GM06990 (cell line): ENCODE results near the gene UPF2.

Source experiments
- DNase-seq: peaks from one replicate; pipeline ENCODE4 v3.0.0-alpha.2; 2011; ENCODE audit not compliant: insufficient read length; ENCODE audit errors: extremely low read depth
- H3K27me3 ChIP-seq: replicated peaks from 2 replicates; pipeline ENCODE4 v1.6.0; 2011; ENCODE audit warnings: low read length; ENCODE audit not compliant: control insufficient read depth, insufficient read depth
- H3K36me3 ChIP-seq: 2 replicates; pipeline ENCODE4 v1.5.1; 2011; ENCODE audit warnings: low read length; ENCODE audit not compliant: control insufficient read depth, insufficient read depth
- H3K4me3 ChIP-seq: replicated peaks from 2 replicates; pipeline ENCODE4 v1.5.1; 2011; ENCODE audit warnings: low read depth, mild to moderate bottlenecking, control low read depth, low read length
- TF ChIP-seq, protein P1 (sequence below): IDR thresholded peaks from 2 replicates; pipeline ENCODE4 v1.5.1; 2011; ENCODE audit warnings: low read length, control low read depth, mild to moderate bottlenecking, inconsistent platforms; ENCODE audit not compliant: insufficient read depth, poor library complexity, severe bottlenecking

The UPF2 gene

DNA sequence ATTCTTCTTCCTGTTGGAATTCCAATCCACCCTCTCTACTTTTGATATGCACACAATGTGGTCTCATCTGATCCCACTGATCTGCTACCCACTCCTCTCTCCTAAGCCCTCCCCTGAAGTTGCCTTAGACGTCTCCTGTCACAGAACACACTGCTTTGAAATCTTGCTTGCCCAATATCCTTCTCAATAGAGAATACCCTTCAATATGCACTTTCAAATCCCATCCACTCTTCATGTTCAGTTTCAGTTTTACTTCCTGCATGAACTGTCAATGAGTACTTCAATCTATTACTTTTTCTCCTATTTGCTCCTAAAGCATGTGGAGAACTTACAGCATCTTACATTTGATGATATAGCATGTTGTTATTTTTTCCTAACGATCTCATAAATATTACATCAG is 93.5 kb downstream of the UPF2 start:
- TF ChIP-seq, protein P1, sequence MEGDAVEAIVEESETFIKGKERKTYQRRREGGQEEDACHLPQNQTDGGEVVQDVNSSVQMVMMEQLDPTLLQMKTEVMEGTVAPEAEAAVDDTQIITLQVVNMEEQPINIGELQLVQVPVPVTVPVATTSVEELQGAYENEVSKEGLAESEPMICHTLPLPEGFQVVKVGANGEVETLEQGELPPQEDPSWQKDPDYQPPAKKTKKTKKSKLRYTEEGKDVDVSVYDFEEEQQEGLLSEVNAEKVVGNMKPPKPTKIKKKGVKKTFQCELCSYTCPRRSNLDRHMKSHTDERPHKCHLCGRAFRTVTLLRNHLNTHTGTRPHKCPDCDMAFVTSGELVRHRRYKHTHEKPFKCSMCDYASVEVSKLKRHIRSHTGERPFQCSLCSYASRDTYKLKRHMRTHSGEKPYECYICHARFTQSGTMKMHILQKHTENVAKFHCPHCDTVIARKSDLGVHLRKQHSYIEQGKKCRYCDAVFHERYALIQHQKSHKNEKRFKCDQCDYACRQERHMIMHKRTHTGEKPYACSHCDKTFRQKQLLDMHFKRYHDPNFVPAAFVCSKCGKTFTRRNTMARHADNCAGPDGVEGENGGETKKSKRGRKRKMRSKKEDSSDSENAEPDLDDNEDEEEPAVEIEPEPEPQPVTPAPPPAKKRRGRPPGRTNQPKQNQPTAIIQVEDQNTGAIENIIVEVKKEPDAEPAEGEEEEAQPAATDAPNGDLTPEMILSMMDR, result no peak
- no peak for DNase-seq
- H3K36me3 ChIP-seq, result no peaks in the 10 kb centered on the region; the same call in none of the 2 replicates
- H3K27me3 ChIP-seq, result no peaks in the 10 kb centered on the region
- no peak overlapping the region for H3K4me3 ChIP-seq

DNA sequence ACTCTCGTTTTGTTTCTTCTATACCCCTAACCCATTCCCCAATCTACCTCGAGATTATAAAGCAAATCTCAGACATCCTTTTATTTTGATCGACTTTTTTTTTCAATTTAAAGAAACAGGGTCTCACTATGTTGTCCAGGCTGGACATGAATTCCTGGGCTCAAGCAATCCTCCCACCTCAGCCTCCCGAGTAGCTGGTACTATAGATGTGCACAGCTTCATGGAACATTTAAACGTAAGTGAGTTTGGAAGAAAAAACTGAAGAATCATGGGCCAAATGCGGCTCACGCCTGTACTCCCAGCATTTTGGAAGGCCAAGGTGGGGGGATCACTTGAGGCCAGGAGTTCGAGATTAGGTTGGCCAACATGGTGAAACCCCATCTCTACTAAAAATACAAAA is 96.0 kb downstream of the UPF2 start:
- no peak for DNase-seq
- TF ChIP-seq, protein P1, result no peak
- H3K36me3 ChIP-seq, result peaks cover 5% of the 10 kb centered on the region
- H3K4me3 ChIP-seq, result no peak overlapping the region
- H3K27me3 ChIP-seq, result no peaks in the 10 kb centered on the region

DNA sequence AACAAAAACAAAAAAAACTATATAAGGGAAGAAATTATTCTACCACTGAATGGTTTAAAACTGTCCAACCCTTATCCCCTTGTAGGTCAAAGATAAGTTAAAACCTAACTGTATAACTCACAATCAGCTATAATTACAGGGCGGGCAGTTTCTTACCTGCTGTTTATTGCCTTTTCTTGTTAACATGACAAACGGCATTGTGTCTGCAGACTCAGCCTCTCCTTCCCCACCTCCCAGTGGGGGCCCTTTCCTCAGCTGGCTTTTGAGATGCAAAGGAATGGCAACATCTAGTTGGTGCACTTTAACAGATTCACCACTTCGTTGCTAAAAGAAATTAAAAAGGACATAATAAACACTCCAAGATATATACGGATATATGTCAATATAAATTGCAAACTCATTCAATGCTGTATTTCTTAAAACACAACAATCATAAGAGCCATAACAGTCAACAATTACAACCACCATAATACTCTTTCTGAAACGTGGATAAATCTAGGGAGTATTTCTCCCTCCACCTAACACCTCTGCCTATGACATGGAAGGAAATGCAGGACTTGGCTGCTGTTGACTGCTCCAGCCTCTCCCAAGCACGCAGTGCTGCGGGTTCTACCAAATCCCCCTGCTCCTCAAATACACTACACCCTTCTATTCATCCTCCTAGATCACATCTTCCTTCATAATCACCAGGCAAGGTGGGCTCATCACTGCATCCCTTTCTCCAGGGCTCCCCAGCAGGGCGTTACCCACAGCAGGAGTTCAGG is 106.0 kb downstream of the UPF2 start:
- no peak for DNase-seq
- TF ChIP-seq, protein P1, result no peak
- Histone ChIP-seq H3K4me3 (no peak overlapping the region), H3K36me3 (peaks cover 8% of the 10 kb centered on the region), H3K27me3 (no peaks in the 10 kb centered on the region)

DNA sequence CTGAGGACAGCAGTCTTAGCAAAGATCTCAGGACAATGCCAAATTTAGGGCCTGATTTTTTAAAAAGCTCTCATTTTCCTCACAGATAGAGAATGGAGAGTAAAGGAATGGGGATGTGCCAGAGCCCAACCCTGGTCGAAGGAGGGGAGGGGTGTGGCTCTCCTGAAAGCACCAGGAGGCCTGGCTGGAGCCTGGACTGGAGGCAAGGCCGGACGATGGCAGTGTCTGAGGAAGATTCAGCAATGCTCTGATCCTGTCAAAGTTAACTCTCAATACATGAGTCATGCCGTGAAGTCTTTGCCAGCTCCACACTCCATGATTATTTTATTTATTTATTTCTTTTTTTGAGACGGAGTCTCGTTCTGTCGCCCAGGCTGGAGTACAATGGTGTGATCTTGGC is 108.3 kb downstream of the UPF2 start:
- no peak for DNase-seq
- peaks cover 20% of the 10 kb centered on the region for H3K36me3 ChIP-seq

DNA sequence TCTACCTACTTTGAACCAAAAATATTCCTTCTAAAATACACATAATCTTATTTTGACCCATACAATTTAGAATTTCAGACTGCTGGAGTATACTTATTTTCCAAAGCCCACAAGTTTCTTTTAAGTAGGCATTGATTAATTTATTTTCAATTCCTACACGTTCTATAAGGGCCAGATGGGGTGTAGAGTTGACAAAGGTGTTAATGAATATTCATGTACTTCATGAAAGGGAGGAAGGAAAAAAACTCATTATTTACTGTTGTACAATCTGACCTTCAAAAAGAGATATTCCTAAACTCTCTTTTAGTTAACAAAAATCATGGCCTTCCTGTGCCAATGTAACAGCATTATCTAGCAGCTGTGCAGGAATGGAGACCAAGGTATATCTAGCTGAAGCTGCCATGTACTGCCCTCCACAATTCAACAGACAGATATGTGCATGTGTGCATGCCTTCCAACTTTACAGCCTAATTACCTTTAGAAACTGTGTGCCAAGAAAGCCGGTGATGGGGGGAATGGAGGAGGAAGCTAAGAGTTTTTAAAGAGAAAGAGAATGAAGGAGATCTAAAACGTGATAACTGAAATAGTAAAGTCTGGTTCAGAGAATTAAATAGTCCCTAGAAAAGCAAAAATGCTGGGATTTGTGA is 108.9 kb downstream of the UPF2 start:
- Histone ChIP-seq H3K27me3 (no peaks in the 10 kb centered on the region), H3K4me3 (no peak overlapping the region), H3K36me3 (peaks cover 21% of the 10 kb centered on the region)
- TF ChIP-seq, protein P1, result no peak
- no peak for DNase-seq

More for the DNA sequence above, 108.3 kb downstream of the UPF2 start:
- TF ChIP-seq, protein P1, result no peak
- H3K4me3 ChIP-seq, result no peak overlapping the region
- no peaks in the 10 kb centered on the region for H3K27me3 ChIP-seq
